Right ventricle myocardium superior (tissue), 1 donor: ENCODE data around the gene SLC18A2. TPM values are rescaled to one million over a fixed set of nuclear protein-coding genes. Genes with fewer than 3 reads are reported as not detected.
"Not testable (repeated sequence)": the region's sequence is repeated elsewhere in the genome, so short reads cannot be mapped to it uniquely, and the experiment has no call there.

ENCODE experiments used
- ATAC-seq: fragments of 200-7000 bp; cut with Tn5 transposase; one replicate; pipeline ENCODE4 v1.9.1; 2020; ENCODE audit warnings: mild to moderate bottlenecking; ENCODE audit not compliant: poor library complexity
- DNase-seq: peaks from one replicate; pipeline ENCODE4 v3.0.0-alpha.2; 2020
- intact Hi-C: fragments of 100-400 bp; cut with DNase I; formaldehyde crosslinking; loops from one replicate; pipeline ENCODE4 v1.11.2; 2022
- total RNA-seq: library from RNA; stranded (reverse); fragmentation: NEBNext Ultra II Directional; extraction: Animal tissue kit (Norgen Biotek cat#: 25700); gene quantifications from one replicate; pipeline ENCODE4 v1.2.1, GENCODE V29; 2021
- donor health status: DM: no; HTN: yes; CAD: no; lungs with severe emphysema.

Gene SLC18A2
- total RNA-seq, 1 donor from 2014 or later = 0.22 TPM

DNA sequence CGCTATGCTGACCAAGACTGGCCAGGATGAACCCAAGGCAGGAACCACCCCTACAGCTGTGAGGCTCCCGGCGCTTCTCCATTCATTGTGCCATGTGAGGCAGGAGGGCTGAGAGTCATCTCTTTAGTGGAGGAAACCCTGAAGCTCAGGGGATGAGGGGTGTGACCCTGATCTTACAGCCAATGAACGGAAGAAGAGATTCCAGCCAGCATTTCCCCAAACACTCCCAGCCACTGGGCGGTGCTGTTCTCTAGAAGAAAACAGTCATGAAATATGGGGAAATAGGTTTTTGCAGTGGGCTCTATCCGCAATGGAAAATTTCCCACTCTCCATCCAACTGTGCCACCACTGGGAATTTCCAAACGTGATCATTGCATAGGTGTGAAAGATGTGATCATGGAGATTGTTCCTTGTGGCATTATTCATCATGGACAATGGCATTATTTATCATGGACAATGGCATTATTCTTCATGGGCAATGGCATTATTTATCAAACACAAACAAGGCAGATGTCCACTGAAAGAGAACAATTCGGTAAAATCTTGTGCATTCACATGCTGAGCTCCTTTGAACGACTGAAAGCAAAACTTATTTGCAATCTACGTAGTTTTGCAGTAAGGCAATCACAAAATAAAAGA lies 14.0 kb upstream of the SLC18A2 start:
- intact Hi-C loops = no loop called here
- no peak for DNase-seq
- ATAC-seq = no peak

GRCh38 chr10:117228210-117228609 lies 12.7 kb upstream of the SLC18A2 start:
- ATAC-seq (no peak), DNase-seq (no peak)
- intact Hi-C loops = no loop called here

DNA sequence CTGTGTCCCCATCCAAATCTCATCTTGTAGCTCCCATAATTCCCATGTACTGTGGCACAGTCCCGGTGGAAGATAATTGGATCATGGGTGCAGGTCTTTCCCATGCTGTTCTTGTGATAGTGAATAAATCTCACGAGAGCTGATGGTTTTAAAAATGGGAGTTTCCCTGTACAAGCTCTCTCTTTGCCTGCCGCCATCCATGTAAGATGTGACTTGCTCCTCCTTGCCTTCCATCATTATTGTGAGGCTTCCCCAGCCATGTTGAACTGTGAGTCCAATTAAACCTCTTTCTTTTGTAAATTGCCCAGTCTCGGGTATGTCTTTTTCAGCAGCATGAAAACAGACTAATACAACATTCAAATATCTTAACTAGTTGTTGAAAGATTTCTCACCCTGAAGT lies 10.8 kb upstream of the SLC18A2 start:
- ATAC-seq, intact Hi-C loops: not testable (repeated sequence)

DNA sequence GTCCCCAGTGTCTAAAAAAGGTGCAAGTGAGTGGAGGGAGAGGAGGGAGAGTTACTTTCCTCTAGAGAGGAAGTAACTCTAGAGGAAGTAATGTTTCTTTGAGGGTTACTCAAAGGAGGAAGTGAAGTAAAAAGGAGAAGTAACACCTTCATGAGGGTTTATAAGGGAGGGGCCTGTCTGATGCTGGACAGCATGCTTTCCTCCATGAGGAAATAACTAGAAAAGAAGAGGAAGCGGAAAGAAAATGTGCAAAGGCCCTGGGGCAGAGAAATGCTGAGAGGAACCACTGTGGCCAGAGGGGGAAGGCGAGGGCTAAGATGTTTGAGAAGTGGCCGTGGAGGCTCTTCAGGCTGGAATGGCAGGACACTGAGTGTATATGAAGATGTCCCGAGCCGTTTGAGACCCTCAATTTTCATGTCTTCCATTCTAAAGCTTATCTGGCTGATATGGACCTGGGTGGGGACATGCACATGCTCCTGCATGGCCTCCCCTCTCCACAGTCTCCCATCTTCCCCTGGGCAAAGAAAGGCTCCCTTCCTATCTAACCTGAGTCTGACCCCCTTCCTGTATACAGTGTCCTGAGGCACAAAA lies 3.4 kb upstream of the SLC18A2 start:
- ATAC-seq = no peak
- intact Hi-C loops = no loop called here
- no peak for DNase-seq

More for the DNA sequence above, 10.8 kb upstream of the SLC18A2 start:
- DNase-seq = not testable (repeated sequence)

GRCh38 chr10:117239051-117239450 lies 1.9 kb upstream of the SLC18A2 start:
- ATAC-seq (no peak), DNase-seq (no peak)

DNA sequence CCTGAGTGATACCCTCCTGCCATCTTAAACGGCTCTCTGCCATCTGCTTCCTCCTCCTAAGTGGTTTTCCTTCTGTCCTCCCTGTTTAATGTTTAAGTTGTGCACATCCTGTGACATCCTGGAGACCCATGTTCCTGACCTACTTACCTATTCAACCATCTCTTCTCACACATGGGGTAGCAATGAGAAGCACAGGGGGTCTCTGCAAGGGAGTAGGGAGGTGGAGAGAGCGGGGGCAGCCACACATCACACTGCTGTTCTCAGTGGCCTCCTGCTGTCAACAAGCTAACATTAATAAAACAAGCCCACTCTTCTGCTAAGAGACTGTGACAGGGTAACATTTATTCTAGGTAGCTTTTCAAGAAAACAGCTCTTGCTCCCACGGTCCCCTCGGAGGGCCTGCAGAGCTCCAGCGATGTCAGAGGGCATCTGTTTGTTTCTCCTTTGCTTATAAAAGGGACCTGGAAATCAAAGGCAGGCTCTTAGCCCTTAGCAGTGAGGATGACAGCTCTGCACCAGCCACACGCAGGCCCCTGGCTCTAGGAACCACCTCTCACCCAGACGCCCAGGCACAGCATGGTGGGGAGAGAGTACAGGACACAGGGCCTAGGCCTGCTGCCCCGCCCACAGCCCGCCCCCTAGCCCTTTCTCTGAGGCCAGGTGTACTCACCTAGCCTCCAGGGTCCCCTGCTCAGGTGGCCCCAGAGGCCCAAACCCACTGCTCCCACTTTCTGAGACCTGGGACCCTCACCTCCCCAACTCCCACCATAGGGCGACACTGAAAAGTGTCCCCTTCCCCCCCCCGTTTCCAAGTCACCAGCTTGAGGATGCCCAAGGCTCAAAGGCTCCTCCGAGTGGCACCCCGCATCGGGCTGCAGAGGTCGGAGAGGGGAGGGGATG lies 943 bp upstream of the SLC18A2 start:
- DNase-seq (no peak), ATAC-seq (no peak)
- intact Hi-C loops = no loop called here

More at GRCh38 chr10:117239051-117239450, 1.9 kb upstream of the SLC18A2 start:
- intact Hi-C loops = no loop called here

GRCh38 chr10:117241541-117242462 lies 888 bp downstream of the SLC18A2 start:
- DNase-seq = no peak
- ATAC-seq = no peak
- intact Hi-C loops = no loop called here

- ATAC-seq = no peak
- intact Hi-C loops = no loop called here
- no peak for DNase-seq
Measured at GRCh38 chr10:117242463-117242832, 1.5 kb downstream of the SLC18A2 start.

GRCh38 chr10:117246997-117247671 lies 6.2 kb downstream of the SLC18A2 start:
- no peak for DNase-seq
- intact Hi-C loops = no loop called here
- no peak for ATAC-seq

GRCh38 chr10:117248750-117249465 lies 8.0 kb downstream of the SLC18A2 start:
- ATAC-seq = no peak
- intact Hi-C loops = no loop called here
- DNase-seq = no peak

- no peak for ATAC-seq
- DNase-seq = no peak
- intact Hi-C loops = no loop called here
Measured at GRCh38 chr10:117249493-117250093, 8.7 kb downstream of the SLC18A2 start.

GRCh38 chr10:117250411-117250810 lies 9.5 kb downstream of the SLC18A2 start:
- DNase-seq = no peak
- ATAC-seq = no peak
- intact Hi-C loops = no loop called here

GRCh38 chr10:117253908-117254307 lies 13.0 kb downstream of the SLC18A2 start:
- ATAC-seq = no peak
- DNase-seq = no peak
- intact Hi-C loops = no loop called here

GRCh38 chr10:117254338-117254737 lies 13.4 kb downstream of the SLC18A2 start:
- DNase-seq (no peak), ATAC-seq (no peak)
- intact Hi-C loops = no loop called here

GRCh38 chr10:117254774-117255735 lies 14.1 kb downstream of the SLC18A2 start:
- intact Hi-C loops = no loop called here
- no peak for ATAC-seq
- DNase-seq = no peak

DNA sequence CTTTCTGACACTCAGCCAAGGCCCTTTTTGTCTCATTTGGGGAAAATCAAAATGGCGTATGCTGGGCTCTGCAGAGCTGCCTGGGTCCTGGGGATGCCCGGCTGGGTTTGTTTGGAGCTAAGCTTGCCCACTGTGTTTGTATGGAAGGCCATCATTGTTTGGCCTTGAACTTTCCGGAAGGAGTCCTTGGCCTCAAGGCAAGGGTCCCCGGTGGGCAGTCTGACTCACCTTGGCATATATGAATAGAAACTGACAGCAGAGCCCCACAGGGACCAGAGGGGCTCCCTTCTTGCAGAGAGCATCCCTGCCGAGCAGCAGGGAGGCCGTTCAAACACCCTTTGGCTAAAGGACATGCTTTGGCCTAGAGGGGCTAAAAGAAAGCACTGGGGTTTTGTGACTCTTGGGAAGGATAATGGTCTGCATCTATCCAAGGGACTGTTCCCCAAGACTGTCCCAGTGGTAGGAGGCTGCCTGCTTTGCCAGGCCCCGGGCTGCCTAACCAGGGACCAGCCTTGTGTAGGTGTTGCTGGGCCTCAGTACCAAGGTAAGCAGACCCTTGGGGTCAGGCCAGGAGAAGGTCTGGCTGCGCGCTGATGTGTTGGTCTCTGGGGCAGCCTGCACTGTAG lies 15.0 kb downstream of the SLC18A2 start:
- ATAC-seq (no peak), DNase-seq (no peak)
- intact Hi-C loops = no loop called here
